Placental epithelial cell (primary cell): ENCODE results near the gene CLDN1. TPM values are rescaled to one million over a fixed set of nuclear protein-coding genes. Genes with fewer than 3 reads are reported as not detected.

Experiments
- total RNA-seq: library from RNA; depleted of rRNA; stranded (reverse); fragments of >200 nt; gene quantifications from 2 replicates; pipeline ENCODE4 v1.2.3, GENCODE V29; 2012

CLDN1 gene
- total RNA-seq, result 0.11 TPM in 1 of 2 replicates, not detected in the other

DNA sequence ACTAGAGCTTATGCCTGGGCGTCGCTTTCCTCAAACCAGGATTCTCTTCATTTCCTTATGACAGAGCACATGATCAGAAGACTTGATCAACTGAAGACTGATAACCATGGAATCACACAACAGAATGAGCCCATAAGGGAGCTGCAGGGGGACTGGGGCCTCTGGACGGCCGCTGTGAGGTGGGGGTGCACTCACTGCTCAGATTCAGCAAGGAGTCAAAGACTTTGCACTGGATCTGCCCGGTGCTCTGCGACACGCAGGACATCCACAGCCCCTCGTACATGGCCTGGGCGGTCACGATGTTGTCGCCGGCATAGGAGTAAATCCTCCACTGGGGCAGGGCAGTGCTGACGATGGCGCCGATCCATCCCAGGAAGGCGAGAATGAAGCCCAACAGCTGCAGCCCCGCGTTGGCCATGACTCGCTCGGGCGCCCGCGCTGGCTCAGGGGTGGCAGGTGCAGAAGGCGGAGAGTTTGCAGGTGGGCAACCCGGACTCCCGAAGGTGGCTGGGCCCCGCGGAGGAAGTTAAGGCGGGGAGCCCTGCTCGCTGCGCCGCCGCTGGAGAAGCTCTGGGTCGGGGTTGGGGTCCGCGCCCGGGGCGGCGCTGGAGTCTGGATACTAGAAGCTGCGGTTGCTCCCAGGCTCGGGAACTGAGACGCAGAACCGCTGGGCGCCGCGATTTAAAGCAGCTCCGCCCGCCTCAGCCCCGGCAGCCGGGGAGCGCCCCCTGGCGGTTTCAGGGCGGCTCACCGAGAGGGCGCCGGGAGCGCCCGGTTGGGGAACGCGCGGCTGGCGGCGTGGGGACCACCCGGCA, at the start of gene CLDN1:
CLDN1 (minus strand) TSS at position 658 of the 815 bp plus-strand sequence; CDS start at position 418, 240 bp downstream.

Other genes starting within 250 kb of the CLDN1 start
- gene P3H2, start 201.5 kb downstream of the CLDN1 start, total RNA-seq, result 15.8 and 28.7 TPM in 2 replicates
- gene CLDN16, start 65.7 kb upstream of the CLDN1 start, total RNA-seq, result not detected in 2 replicates
- not detected in 2 replicates for gene TMEM207, start 127.5 kb upstream of the CLDN1 start, total RNA-seq
- 7.9 and 16.3 TPM in 2 replicates for gene IL1RAP, start 191.6 kb upstream of the CLDN1 start, total RNA-seq